Stomach smooth muscle (tissue), 2 donors: Measurements from ENCODE around the gene DRD4.
A peak's percentile ranks its signal among the peaks of the same experiment; 100 is the strongest.

Experiments used
- H3K27ac ChIP-seq: one replicate; pipeline ENCODE4 v1.7.0; 2013; ENCODE audit warnings: mild to moderate bottlenecking, low read length, inconsistent platforms
- H3K27me3 ChIP-seq, 2 donors: one replicate each; pipeline ENCODE4 v1.7.0; 2013; ENCODE audit warnings: low read length in 2 of 2; ENCODE audit not compliant: insufficient read depth in 2 of 2, control insufficient read depth in 1 of 2
- H3K36me3 ChIP-seq, 2 donors: one replicate each; pipeline ENCODE4 v1.7.0; 2013; ENCODE audit warnings: low read length in 2 of 2; ENCODE audit not compliant: control insufficient read depth in 2 of 2, insufficient read depth in 2 of 2
- H3K4me1 ChIP-seq: one replicate; pipeline ENCODE4 v1.7.0; 2013; ENCODE audit warnings: low read length; ENCODE audit not compliant: control insufficient read depth, insufficient read depth
- H3K4me3 ChIP-seq, 2 donors: one replicate each; pipeline ENCODE4 v1.7.0; 2013; ENCODE audit warnings: low read length in 2 of 2
- H3K9ac ChIP-seq, 2 donors: one replicate each; pipeline ENCODE4 v1.7.0; 2013; ENCODE audit warnings: low read length in 2 of 2, mild to moderate bottlenecking in 1 of 2
- H3K9me3 ChIP-seq, 2 donors: one replicate each; pipeline ENCODE4 v1.7.0; 2013; ENCODE audit warnings: low read length in 2 of 2; ENCODE audit not compliant: control insufficient read depth in 2 of 2
- donor health status: healthy.
- donor health status: Pancreatic carcinoma.

Gene DRD4

DNA sequence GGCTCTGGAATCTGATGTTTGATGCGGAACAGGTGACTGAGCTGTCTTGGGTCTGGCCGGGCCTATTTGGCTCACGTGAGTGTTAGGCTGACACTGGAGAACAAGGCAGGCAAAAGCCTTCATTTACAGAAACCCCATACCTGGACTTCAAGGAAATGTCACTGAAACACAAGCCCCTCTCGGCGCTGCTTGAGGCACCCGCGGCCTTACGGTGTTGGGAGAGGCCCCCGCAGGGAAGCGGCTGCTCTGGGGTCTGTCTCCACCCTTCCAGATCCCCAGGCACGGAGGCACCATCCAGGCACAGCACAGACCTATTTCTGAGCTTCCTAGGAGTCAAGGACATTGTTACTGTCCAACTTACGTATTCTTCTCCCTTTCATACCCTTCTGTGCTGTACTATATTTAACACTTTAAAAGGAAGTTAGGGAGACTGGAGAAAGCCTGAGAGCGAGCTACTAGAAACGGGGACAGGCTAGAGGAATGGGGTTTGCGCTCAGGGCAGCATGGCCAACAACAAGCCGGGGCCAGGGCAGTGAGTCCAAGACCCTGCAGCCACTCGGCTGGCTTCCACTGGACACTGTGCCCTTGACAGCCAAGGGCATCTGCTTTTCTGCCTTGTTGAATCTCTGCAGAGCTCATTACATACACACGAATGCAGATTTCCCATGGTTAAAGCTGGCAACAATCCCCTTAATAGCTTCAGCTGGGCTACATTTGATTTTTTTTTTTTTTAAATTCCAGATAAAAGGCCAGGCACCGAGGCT is 23.8 kb downstream of the DRD4 start:
- H3K36me3 ChIP-seq: peaks cover 10 to 19% of the 10 kb centered on the region in 2 donors
- peaks cover 11% of the 10 kb centered on the region for H3K4me1 ChIP-seq
- no peak overlapping the region for H3K27ac ChIP-seq
- no peak overlapping the region for H3K4me3 ChIP-seq
- H3K27me3 ChIP-seq: no peaks in the 10 kb centered on the region
- H3K9me3 ChIP-seq: no peaks in the 10 kb centered on the region
- no peak overlapping the region for H3K9ac ChIP-seq

DNA sequence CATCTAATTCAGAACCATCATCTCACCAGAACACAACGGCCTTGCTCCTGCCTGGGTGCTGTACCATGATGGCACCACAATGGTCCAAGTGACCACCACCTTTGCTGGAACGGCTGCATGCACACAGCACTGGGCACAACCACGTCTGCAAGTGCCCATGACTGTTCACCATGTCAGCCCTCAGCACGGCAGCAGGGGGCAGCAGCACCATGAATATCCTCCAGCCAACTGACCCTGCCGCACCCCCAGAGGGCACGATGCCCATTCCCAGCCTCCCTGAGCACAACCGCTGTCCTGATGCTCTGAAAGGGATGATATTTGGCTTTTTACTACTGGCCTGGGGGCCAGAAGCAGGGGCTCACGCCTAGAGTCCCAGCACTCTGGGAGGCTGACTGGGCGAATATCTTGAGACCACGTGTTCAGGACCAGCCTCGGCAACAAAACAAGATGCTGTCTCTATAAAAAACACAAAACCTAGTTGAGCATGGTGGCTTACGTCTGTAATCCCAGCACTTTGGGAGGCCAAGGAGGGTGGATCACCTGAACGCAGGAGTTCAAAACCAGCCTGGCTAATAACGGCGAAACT is 25.7 kb downstream of the DRD4 start:
- Histone ChIP-seq H3K27me3 (no peaks in the 10 kb centered on the region), H3K36me3 (peaks cover 10 to 16% of the 10 kb centered on the region in 2 donors)

DNA sequence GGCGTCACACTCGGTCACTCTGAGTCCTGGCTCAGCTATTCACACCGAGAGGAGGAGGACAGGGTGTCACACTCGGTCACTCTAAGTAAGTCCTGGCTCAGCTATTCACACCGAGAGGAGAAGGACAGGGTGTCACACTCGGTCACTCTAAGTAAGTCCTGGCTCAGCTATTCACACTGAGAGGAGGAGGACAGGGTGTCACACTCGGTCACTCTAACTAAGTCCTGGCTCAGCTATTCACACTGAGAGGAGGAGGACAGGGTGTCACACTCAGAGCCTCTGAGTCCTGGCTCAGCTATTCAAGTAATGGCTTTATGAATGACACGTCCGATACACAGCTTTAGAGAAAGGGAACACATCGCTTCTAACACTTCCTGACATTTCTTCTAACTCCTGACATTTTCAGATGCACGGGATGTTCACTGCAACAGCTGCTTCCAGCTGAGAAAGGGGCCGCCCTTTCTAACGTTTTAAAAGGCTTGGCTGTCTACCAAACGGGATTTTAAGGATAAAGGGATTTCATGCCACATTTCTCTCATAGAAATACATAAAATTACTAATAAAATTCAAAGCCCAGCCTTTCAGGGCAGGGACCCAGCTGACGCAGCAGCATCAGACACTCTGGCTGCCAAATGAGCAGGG is 28.1 kb downstream of the DRD4 start:
- H3K27me3 ChIP-seq: no peaks in the 10 kb centered on the region
- H3K4me1 ChIP-seq: peaks cover 11% of the 10 kb centered on the region
- H3K27ac ChIP-seq: peak overlapping the region; percentile 41
- H3K36me3 ChIP-seq: peaks cover 3 to 12% of the 10 kb centered on the region in 2 donors
- peak overlapping the region in 1 of 2 donors; percentile 29 for H3K4me3 ChIP-seq
- H3K9ac ChIP-seq: no peak overlapping the region
- H3K9me3 ChIP-seq: no peaks in the 10 kb centered on the region

More for the DNA sequence above, 25.7 kb downstream of the DRD4 start:
- no peak overlapping the region for H3K9ac ChIP-seq
- H3K9me3 ChIP-seq: no peaks in the 10 kb centered on the region
- H3K4me1 ChIP-seq: peaks cover 11% of the 10 kb centered on the region
- no peak overlapping the region for H3K27ac ChIP-seq
- H3K4me3 ChIP-seq: no peak overlapping the region

DNA sequence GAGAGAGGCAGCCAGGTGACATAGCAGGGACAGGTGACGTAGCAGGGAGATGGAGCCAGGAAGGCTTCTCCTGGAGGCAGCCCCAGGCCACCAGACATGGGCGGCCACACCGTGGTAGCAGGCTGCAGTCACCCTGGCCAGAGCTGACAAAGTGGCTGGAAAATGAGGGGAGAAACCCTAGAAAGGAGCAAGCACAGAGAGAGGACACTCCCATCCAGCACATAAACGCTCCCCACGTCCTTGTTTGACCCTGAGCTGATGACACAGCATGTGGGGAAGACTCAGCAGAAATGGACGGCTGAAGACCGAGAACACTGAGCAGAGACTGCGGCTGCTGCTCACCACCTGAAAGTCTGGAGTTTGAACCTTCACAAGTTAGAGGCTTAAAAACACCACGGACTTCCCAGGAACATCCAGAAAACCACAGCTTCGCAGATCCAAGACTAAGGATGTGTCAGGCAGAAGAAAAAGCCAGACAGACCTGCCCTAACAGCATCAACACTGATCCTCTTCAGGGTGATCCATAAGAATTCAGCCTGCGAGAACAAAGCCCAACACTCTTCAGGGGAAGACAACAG is 28.7 kb downstream of the DRD4 start:
- Histone ChIP-seq H3K27ac (peak overlapping the region; percentile 41), H3K4me3 (peak overlapping the region in 1 of 2 donors; percentile 29), H3K27me3 (no peaks in the 10 kb centered on the region), H3K4me1 (peaks cover 11% of the 10 kb centered on the region), H3K36me3 (peaks cover 3 to 10% of the 10 kb centered on the region in 2 donors), H3K9me3 (no peaks in the 10 kb centered on the region), H3K9ac (peak overlapping the region in 1 of 2 donors; percentile 47)

- Histone ChIP-seq H3K4me1 (no peaks in the 10 kb centered on the region), H3K27me3 (no peaks in the 10 kb centered on the region), H3K9ac (no peak overlapping the region), H3K9me3 (no peaks in the 10 kb centered on the region), H3K4me3 (no peak overlapping the region), H3K27ac (no peak overlapping the region), H3K36me3 (peaks cover 17 to 20% of the 10 kb centered on the region in 2 donors)
Measured at GRCh38 chr11:673866-674265, 36.8 kb downstream of the DRD4 start.

GRCh38 chr11:674406-674805 is 37.3 kb downstream of the DRD4 start:
- Histone ChIP-seq H3K4me1 (no peaks in the 10 kb centered on the region), H3K27me3 (no peaks in the 10 kb centered on the region), H3K36me3 (peaks cover 18 to 22% of the 10 kb centered on the region in 2 donors), H3K4me3 (no peak overlapping the region), H3K27ac (no peak overlapping the region), H3K9me3 (no peaks in the 10 kb centered on the region), H3K9ac (no peak overlapping the region)

DNA sequence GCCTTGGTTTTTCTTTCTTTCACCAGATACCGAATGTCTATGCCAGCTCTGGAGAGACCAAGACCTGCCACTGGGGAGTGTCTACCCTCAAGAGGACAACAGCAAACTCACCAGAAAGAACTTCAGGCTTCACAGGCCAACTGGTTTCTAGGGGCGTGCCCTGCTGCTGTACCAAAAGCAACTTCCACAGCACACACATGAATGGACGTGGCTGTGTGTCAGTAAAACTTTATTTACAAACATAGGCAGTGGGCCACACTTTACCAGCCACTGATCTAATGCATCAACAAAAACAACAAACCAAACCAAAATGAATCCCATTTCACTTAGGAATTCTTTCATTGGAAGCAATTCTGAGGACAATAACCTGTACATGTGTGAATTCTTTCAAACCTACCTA is 41.2 kb downstream of the DRD4 start:
- Histone ChIP-seq H3K9ac (no peak overlapping the region), H3K27me3 (no peaks in the 10 kb centered on the region)

GRCh38 chr11:679271-680207 is 42.5 kb downstream of the DRD4 start:
- Histone ChIP-seq H3K36me3 (peaks cover 17 to 31% of the 10 kb centered on the region in 2 donors), H3K9ac (no peak overlapping the region), H3K4me1 (no peaks in the 10 kb centered on the region), H3K27ac (no peak overlapping the region), H3K9me3 (no peaks in the 10 kb centered on the region), H3K4me3 (no peak overlapping the region), H3K27me3 (no peaks in the 10 kb centered on the region)

More for the DNA sequence above, 41.2 kb downstream of the DRD4 start:
- Histone ChIP-seq H3K4me3 (no peak overlapping the region), H3K4me1 (no peaks in the 10 kb centered on the region), H3K36me3 (peaks cover 17 to 31% of the 10 kb centered on the region in 2 donors), H3K9me3 (no peaks in the 10 kb centered on the region), H3K27ac (no peak overlapping the region)

GRCh38 chr11:680476-680875 is 43.4 kb downstream of the DRD4 start:
- Histone ChIP-seq H3K27ac (no peak overlapping the region), H3K9ac (no peak overlapping the region), H3K36me3 (peaks cover 19 to 33% of the 10 kb centered on the region in 2 donors), H3K9me3 (no peaks in the 10 kb centered on the region), H3K4me1 (no peaks in the 10 kb centered on the region), H3K27me3 (no peaks in the 10 kb centered on the region), H3K4me3 (no peak overlapping the region)

DNA sequence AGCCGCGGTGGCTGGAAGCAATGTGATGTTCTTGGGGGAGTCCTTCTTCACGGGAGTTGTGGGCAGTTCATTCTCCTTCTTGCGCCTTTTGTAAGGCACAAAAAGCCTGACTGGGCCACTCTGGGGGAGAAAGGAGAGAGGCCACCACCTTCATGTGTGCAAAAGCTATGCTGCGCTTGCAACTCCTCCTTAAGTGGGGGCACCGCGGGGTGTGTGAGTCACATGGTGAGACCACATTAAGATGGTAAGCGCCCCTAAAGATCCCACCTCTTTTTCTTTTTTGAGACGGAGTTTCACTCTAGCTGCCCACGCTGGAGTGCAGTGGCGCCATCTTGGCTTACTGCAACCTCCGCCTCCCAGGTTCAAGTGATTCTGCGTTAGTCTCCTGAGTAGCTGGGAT is 43.9 kb downstream of the DRD4 start:
- H3K4me1 ChIP-seq: no peaks in the 10 kb centered on the region
- H3K36me3 ChIP-seq: peaks cover 19 to 33% of the 10 kb centered on the region in 2 donors
- no peak overlapping the region for H3K27ac ChIP-seq

More for the DNA sequence above, 43.9 kb downstream of the DRD4 start:
- Histone ChIP-seq H3K9me3 (no peaks in the 10 kb centered on the region), H3K9ac (no peak overlapping the region), H3K4me3 (no peak overlapping the region), H3K27me3 (no peaks in the 10 kb centered on the region)
